ENCODE results near the gene SLC32A1. TPM values are rescaled to one million over a fixed set of nuclear protein-coding genes. Genes with fewer than 3 reads are reported as not detected.

Gene SLC32A1
- total RNA-seq, 4 donors from 2014 or later: not detected

DNA sequence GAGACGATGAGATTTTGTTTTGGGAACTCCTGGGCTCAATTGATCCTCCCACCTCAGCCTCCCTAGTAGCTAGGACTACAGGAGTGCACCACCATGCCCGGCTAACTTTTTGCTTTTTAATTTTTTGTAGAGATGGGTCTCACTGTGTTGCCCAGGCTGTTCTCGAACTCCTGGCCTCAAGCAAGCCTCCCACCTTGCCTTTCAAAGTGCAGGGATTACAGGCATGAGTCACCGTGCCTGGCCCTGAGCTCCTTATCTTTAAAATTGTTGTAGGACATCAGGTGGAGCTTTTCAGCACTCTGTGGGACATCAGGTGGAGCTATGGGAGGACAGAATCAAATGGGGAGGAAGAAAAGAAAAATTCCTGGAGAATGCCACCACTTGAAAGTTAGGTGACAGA, 36.7 kb downstream of the SLC32A1 start:
- Histone ChIP-seq H3K4me1 (peaks cover 5 to 21% (median 8%) of the 10 kb centered on the region in 3 donors), H3K36me3 (peaks cover 7 to 100% (median 28%) of the 10 kb centered on the region in 3 donors), H3K4me3 (no peak overlapping the region), H3K27ac (no peak overlapping the region), H3K27me3 (no peaks in the 10 kb centered on the region), H3K9me3 (no peaks in the 10 kb centered on the region)
- no peak for DNase-seq
- TF ChIP-seq, protein P1, sequence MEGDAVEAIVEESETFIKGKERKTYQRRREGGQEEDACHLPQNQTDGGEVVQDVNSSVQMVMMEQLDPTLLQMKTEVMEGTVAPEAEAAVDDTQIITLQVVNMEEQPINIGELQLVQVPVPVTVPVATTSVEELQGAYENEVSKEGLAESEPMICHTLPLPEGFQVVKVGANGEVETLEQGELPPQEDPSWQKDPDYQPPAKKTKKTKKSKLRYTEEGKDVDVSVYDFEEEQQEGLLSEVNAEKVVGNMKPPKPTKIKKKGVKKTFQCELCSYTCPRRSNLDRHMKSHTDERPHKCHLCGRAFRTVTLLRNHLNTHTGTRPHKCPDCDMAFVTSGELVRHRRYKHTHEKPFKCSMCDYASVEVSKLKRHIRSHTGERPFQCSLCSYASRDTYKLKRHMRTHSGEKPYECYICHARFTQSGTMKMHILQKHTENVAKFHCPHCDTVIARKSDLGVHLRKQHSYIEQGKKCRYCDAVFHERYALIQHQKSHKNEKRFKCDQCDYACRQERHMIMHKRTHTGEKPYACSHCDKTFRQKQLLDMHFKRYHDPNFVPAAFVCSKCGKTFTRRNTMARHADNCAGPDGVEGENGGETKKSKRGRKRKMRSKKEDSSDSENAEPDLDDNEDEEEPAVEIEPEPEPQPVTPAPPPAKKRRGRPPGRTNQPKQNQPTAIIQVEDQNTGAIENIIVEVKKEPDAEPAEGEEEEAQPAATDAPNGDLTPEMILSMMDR (IDR thresholded peaks at IDR 0.05): no peak
- no peak for TF ChIP-seq POLR2A (IDR thresholded peaks at IDR 0.05)
- WGBS, 2 donors: 80 to 96% methylated on average over 3 to 4 of the region's 4 CpGs
- intact Hi-C loops (cut with DNase I): no loop called here

DNA sequence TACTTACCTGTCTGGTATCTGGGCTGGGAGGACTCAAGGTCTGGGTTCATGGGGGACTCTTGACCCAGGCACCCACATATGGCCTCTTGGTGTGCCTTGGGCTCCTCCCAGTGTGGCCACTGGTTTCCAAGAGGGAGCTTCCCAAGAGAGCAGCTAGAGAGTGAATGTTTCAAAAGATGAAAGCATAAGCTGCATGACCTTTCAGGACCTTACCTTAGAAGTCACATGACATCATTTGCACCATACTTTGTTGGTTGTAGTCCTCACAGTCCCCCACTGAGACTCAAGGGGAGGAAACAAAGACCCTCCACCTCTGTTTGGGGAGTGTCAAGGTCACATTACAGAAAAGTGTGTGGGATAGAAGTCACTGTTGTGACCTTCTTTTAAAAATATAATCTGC, 37.9 kb downstream of the SLC32A1 start:
- intact Hi-C loops (cut with DNase I): no loop called here
- no peaks in the 10 kb centered on the region for H3K27me3 ChIP-seq
- DNase-seq: no peak
- H3K27ac ChIP-seq: no peak overlapping the region
- no peak overlapping the region for H3K4me3 ChIP-seq
- no peaks in the 10 kb centered on the region for H3K9me3 ChIP-seq
- TF ChIP-seq, protein P1 (IDR thresholded peaks at IDR 0.05): no peak
- TF ChIP-seq POLR2A (IDR thresholded peaks at IDR 0.05): no peak
- peaks cover 5 to 24% (median 8%) of the 10 kb centered on the region in 3 donors for H3K4me1 ChIP-seq
- peaks cover 7 to 100% (median 22%) of the 10 kb centered on the region in 3 donors for H3K36me3 ChIP-seq

DNA sequence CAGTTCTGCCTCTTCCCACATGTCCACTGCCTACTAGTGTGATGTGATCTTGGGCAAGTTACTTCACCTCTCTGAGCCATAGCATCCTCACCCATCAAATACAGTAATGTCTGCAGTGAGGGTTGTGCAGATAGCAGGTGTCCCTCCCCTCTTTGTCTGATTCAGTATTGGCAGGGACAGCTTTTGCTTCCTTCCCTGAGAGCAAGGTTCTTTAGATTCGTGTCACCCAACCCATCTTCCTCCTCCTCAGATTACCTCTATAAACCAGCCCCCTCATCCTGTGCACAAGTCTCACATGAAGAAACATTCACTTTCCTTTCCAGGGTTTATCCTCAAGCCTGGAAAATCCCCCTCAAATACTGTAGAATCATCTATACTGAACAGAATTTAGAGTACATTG, 39.3 kb downstream of the SLC32A1 start:
- Histone ChIP-seq H3K9me3 (no peaks in the 10 kb centered on the region), H3K27ac (no peak overlapping the region), H3K36me3 (peaks cover 4 to 100% (median 29%) of the 10 kb centered on the region in 3 donors), H3K27me3 (no peaks in the 10 kb centered on the region), H3K4me1 (peaks cover 5 to 24% (median 8%) of the 10 kb centered on the region in 3 donors), H3K4me3 (no peak overlapping the region)
- TF ChIP-seq, protein P1 (IDR thresholded peaks at IDR 0.05): no peak
- no peak for TF ChIP-seq POLR2A (IDR thresholded peaks at IDR 0.05)
- intact Hi-C loops (cut with DNase I): no loop called here
- 13 to 30% methylated on average over 1 of the region's 1 CpG for WGBS, 2 donors
- no peak for DNase-seq

DNA sequence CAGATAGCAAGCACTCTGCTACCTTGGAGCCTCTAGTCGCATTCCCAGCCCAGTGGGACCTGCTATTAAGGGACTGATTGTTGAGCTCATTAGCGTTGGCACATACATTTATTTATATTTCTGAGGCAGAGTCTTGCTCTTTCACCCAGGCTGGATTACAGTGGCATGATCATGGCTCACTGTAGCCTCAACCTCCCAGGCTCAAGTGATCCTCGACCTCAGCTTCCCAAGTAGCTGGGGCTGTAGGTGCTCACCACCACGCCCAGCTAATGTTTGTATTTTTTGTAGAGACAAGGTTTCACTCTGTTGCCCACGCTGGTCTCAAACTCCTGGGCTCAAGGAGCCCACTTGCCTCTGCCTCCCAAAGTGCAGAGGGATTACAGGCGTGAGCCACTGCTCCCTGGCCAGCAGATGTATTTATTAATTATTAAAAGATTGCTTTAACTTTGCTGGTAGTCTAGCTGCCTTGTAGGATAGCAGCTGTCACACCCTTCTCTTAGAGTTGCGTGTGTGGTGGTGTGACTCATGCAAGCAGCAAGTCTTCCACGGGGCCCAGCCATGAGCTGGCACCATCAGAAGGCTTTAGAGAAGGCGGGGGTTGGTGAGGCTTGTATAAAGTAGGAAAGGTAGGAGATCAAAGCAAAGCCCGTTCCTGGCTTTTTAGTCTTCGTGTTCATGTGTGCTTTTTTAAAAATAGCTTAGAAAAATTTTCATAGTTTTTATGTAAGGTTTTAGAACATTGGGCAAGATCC, 40.5 kb downstream of the SLC32A1 start:
- no peak for DNase-seq
- TF ChIP-seq POLR2A (IDR thresholded peaks at IDR 0.05): no peak
- TF ChIP-seq, protein P1 (IDR thresholded peaks at IDR 0.05): no peak

DNA sequence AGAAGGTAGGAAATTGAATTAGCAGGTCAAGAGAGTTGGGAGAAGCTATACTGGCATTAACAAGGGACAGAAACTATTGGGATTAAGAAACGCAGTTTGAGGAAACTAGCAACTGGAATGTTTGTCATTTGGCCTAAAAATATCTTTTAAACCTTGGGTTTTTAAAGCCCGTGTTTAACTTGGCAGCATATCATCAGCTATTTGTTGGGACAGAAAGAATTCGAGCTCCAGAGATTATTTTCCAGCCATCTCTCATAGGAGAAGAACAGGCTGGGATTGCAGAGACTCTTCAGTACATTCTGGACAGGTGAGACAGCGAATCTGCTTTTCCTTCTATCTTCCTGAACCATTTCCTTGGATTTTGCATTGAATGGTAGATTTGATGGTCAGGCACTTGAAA, 41.8 kb downstream of the SLC32A1 start:
- no peak for TF ChIP-seq POLR2A (IDR thresholded peaks at IDR 0.05)
- TF ChIP-seq, protein P1 (IDR thresholded peaks at IDR 0.05): no peak
- 50 to 62% methylated on average over 4 of the region's 4 CpGs for WGBS, 2 donors

More for the DNA sequence above, 40.5 kb downstream of the SLC32A1 start:
- H3K9me3 ChIP-seq: no peaks in the 10 kb centered on the region
- peaks cover 5 to 24% (median 8%) of the 10 kb centered on the region in 3 donors for H3K4me1 ChIP-seq
- intact Hi-C loops (cut with DNase I): no loop called here
- 35 to 49% methylated on average over 10 to 11 of the region's 11 CpGs for WGBS, 2 donors
- H3K27ac ChIP-seq: peak overlapping the region in 1 of 4 donors; percentile 57
- H3K27me3 ChIP-seq: no peaks in the 10 kb centered on the region
- H3K36me3 ChIP-seq: peaks cover under 1 to 100% (median 29%) of the 10 kb centered on the region in 3 donors
- H3K4me3 ChIP-seq: no peak overlapping the region

More for the DNA sequence above, 41.8 kb downstream of the SLC32A1 start:
- DNase-seq: no peak
- no peaks in the 10 kb centered on the region for H3K27me3 ChIP-seq
- no peak overlapping the region for H3K4me3 ChIP-seq
- H3K36me3 ChIP-seq: peaks cover 3 to 100% (median 23%) of the 10 kb centered on the region in 3 donors
- H3K27ac ChIP-seq: no peak overlapping the region
- H3K9me3 ChIP-seq: no peaks in the 10 kb centered on the region
- peaks cover 5 to 24% (median 8%) of the 10 kb centered on the region in 3 donors for H3K4me1 ChIP-seq
- intact Hi-C loops (cut with DNase I): no loop called here
